Neural cell (in vitro differentiated cells): ENCODE results near the gene PRRT2. TPM values are rescaled to one million over a fixed set of nuclear protein-coding genes. Genes with fewer than 3 reads are reported as not detected.

Experiments used
- H2AFZ ChIP-seq: fragments of 200-600, 300-800 bp; sonication (generic), shearing (Covaris generic); 2 replicates; pipeline ENCODE4 v1.6.0; 2014; ENCODE audit warnings: low read depth, mild to moderate bottlenecking, antibody characterized with exemption, low read length, moderate library complexity
- H3F3A ChIP-seq: fragments of 200-600 bp; shearing (Covaris generic); 2 replicates; pipeline ENCODE4 v1.6.1; 2016; ENCODE audit warnings: mild to moderate bottlenecking, moderate library complexity, mixed read lengths, antibody characterized with exemption, low read length; ENCODE audit not compliant: insufficient read depth, poor library complexity, severe bottlenecking
- H3K27ac ChIP-seq: fragments of 200-600, 300-800 bp; sonication (generic), shearing (Covaris generic); 2 replicates; pipeline ENCODE4 v1.5.1; 2014; ENCODE audit warnings: mild to moderate bottlenecking, low read length, moderate library complexity
- H3K27me3 ChIP-seq: fragments of 300-800, 200-600 bp; sonication (generic), shearing (Covaris generic); 2 replicates; pipeline ENCODE4 v1.6.0; 2014; ENCODE audit warnings: mild to moderate bottlenecking, low read depth, low read length, moderate library complexity; ENCODE audit not compliant: insufficient read depth
- H3K36me3 ChIP-seq: fragments of 300-800, 200-600 bp; sonication (generic), shearing (Covaris generic); 2 replicates; pipeline ENCODE4 v1.5.1; 2014; ENCODE audit warnings: mild to moderate bottlenecking, antibody characterized with exemption, low read length, moderate library complexity; ENCODE audit not compliant: insufficient read depth
- H3K4me2 ChIP-seq: fragments of 300-800, 200-600 bp; sonication (generic), shearing (Covaris generic); 2 replicates; pipeline ENCODE4 v1.6.0; 2014; ENCODE audit warnings: mild to moderate bottlenecking, low read length
- H3K4me3 ChIP-seq: fragments of 300-800, 200-600 bp; sonication (generic), shearing (Covaris generic); 2 replicates; pipeline ENCODE4 v1.5.1; 2014; ENCODE audit warnings: mild to moderate bottlenecking, low read length, moderate library complexity
- H3K79me2 ChIP-seq: fragments of 200-600 bp; shearing (Covaris generic); replicated peaks from 2 replicates; pipeline ENCODE4 v1.6.0; 2014; ENCODE audit warnings: mild to moderate bottlenecking, low read length, moderate library complexity; ENCODE audit not compliant: insufficient read depth
- H3K9ac ChIP-seq: fragments of 300-800, 200-600 bp; sonication (generic), shearing (Covaris generic); 2 replicates; pipeline ENCODE4 v1.6.1; 2016; ENCODE audit warnings: mild to moderate bottlenecking, low read length, mixed read lengths
- H3K9me2 ChIP-seq: fragments of 200-600 bp; shearing (Covaris generic); 2 replicates; pipeline ENCODE4 v1.6.1; 2016; ENCODE audit warnings: mild to moderate bottlenecking, low read length, mixed read lengths; ENCODE audit not compliant: insufficient read depth
- H3K9me3 ChIP-seq: fragments of 200-600, 300-800 bp; sonication (generic), shearing (Covaris generic); 2 replicates; pipeline ENCODE4 v1.6.1; 2016; ENCODE audit warnings: mild to moderate bottlenecking, mixed run types, low read length, moderate library complexity, mixed read lengths
- H4K20me1 ChIP-seq: fragments of 200-600 bp; shearing (Covaris generic); 2 replicates; pipeline ENCODE4 v1.6.1; 2016; ENCODE audit warnings: mild to moderate bottlenecking, mixed run types; ENCODE audit not compliant: insufficient read depth
- EP300 ChIP-seq: fragments of 450-650 bp; conservative IDR thresholded peaks from 2 replicates; pipeline ENCODE4 v1.6.1; 2014; ENCODE audit warnings: antibody characterized with exemption, mild to moderate bottlenecking, moderate library complexity; ENCODE audit not compliant: poor library complexity, severe bottlenecking
- EZH2 ChIP-seq: fragments of 200-600, 300-800 bp; shearing (Covaris generic), sonication (generic); IDR thresholded peaks from 2 replicates; pipeline ENCODE4 v1.6.1; 2014; ENCODE audit warnings: antibody characterized with exemption, low read length, borderline replicate concordance, mild to moderate bottlenecking; ENCODE audit not compliant: insufficient read depth, poor library complexity, severe bottlenecking
- MXI1 ChIP-seq: fragments of 450-650 bp; conservative IDR thresholded peaks from 2 replicates; pipeline ENCODE4 v1.6.1; 2014; ENCODE audit warnings: antibody characterized with exemption, mild to moderate bottlenecking; ENCODE audit not compliant: poor library complexity, severe bottlenecking
- POLR2AphosphoS5 ChIP-seq: IDR thresholded peaks from 2 replicates; pipeline ENCODE4 v1.6.1; 2012
- RAD21 ChIP-seq: fragments of 450-650 bp; conservative IDR thresholded peaks from 2 replicates; pipeline ENCODE4 v1.6.1; 2014; ENCODE audit warnings: antibody characterized with exemption, mild to moderate bottlenecking, moderate library complexity
- REST ChIP-seq: IDR thresholded peaks from 2 replicates; pipeline ENCODE4 v1.6.1; 2012; ENCODE audit warnings: borderline replicate concordance
- SMC3 ChIP-seq: fragments of 450-650 bp; conservative IDR thresholded peaks from 2 replicates; pipeline ENCODE4 v1.6.1; 2014; ENCODE audit warnings: antibody characterized with exemption, mild to moderate bottlenecking, moderate library complexity; ENCODE audit not compliant: poor library complexity
- TAF1 ChIP-seq: IDR thresholded peaks from 2 replicates; pipeline ENCODE4 v1.6.1; 2012; ENCODE audit warnings: low read depth
- polyA plus RNA-seq: library from polyadenylated mRNA; depleted of rRNA; stranded (reverse); fragments of >200 nt; gene quantifications from 2 replicates; pipeline ENCODE4 v1.2.3, GENCODE V29; 2014
- TF ChIP-seq, protein P1 (sequence below): fragments of 450-650 bp; IDR thresholded peaks from 2 replicates; pipeline ENCODE4 v1.5.1; 2014; ENCODE audit warnings: antibody characterized with exemption, mild to moderate bottlenecking, moderate library complexity; ENCODE audit not compliant: poor library complexity, severe bottlenecking

The PRRT2 gene
- polyA plus RNA-seq, 1 donor from 2014 or later = 84.2 TPM

GRCh38 chr16:29862884-29863668 lies 51.1 kb downstream of the PRRT2 start, which contains the start of gene CDIPT:
TSS of gene CDIPT (minus strand) at chr16:29863226. CDS start at chr16:29862857, 369 bp downstream.
- H3K4me2 ChIP-seq = peak within 1 kb of the TSS; percentile 64
- peak within 1 kb of the TSS; percentile 90 for H3K4me3 ChIP-seq
- peak within 1 kb of the TSS; percentile 86 for H3K9ac ChIP-seq
- TF ChIP-seq EZH2 = no peak
- TF ChIP-seq SMC3 = peak; percentile 13
- peak; percentile 51 for TF ChIP-seq TAF1
- TF ChIP-seq POLR2AphosphoS5 = peak; percentile 71
- peak; percentile 15 for TF ChIP-seq RAD21
- TF ChIP-seq MXI1 = peak; percentile 88
- TF ChIP-seq, protein P1, sequence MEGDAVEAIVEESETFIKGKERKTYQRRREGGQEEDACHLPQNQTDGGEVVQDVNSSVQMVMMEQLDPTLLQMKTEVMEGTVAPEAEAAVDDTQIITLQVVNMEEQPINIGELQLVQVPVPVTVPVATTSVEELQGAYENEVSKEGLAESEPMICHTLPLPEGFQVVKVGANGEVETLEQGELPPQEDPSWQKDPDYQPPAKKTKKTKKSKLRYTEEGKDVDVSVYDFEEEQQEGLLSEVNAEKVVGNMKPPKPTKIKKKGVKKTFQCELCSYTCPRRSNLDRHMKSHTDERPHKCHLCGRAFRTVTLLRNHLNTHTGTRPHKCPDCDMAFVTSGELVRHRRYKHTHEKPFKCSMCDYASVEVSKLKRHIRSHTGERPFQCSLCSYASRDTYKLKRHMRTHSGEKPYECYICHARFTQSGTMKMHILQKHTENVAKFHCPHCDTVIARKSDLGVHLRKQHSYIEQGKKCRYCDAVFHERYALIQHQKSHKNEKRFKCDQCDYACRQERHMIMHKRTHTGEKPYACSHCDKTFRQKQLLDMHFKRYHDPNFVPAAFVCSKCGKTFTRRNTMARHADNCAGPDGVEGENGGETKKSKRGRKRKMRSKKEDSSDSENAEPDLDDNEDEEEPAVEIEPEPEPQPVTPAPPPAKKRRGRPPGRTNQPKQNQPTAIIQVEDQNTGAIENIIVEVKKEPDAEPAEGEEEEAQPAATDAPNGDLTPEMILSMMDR = peak; percentile 97
- TF ChIP-seq EP300 = peak; percentile 62
- TF ChIP-seq REST = no peak
- no peaks in the 10 kb centered on the region for H3K9me3 ChIP-seq
- no peaks in the 10 kb centered on the region for H4K20me1 ChIP-seq
- no peaks in the 10 kb centered on the region for H3K9me2 ChIP-seq
- H3K36me3 ChIP-seq = no peaks in the 10 kb centered on the region
- H3K27me3 ChIP-seq = no peaks in the 10 kb centered on the region
- H3K79me2 ChIP-seq = peaks cover 6% of the 10 kb centered on the region
- H2AFZ ChIP-seq = peak within 1 kb of the TSS; percentile 34
- peak within 1 kb of the TSS; percentile 82 for H3K27ac ChIP-seq
- no peaks in the 10 kb centered on the region for H3F3A ChIP-seq

DNA sequence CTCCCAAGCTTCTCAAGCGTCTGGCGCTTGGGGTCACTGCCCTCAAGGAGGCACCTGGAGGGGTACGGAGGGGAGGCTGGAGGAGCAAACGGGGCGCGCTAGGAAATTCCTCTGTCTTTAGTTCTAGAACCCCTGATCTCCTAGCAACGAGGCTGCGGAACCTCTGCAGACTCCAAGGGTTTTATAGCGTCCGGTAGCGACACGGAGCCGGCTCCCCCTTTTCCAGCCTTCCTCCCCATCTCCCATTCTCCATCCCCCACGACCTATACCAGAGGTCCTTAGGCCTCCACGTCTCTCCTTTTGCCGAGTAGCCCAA lies 51.6 kb downstream of the PRRT2 start:
- Histone ChIP-seq H3K36me3 (no peaks in the 10 kb centered on the region), H3K4me2 (no peak overlapping the region)

More for the DNA sequence above, 51.6 kb downstream of the PRRT2 start:
- H3K4me3 ChIP-seq = peak overlapping the region; percentile 90
- no peak overlapping the region for H2AFZ ChIP-seq
- no peaks in the 10 kb centered on the region for H3K27me3 ChIP-seq
- H3F3A ChIP-seq = no peaks in the 10 kb centered on the region
- TF ChIP-seq SMC3 = peak; percentile 14
- no peak for TF ChIP-seq REST
- TF ChIP-seq TAF1 = no peak
- no peak for TF ChIP-seq MXI1
- no peaks in the 10 kb centered on the region for H3K9me2 ChIP-seq
- no peak overlapping the region for H3K9ac ChIP-seq
- peak overlapping the region; percentile 82 for H3K27ac ChIP-seq
- no peaks in the 10 kb centered on the region for H4K20me1 ChIP-seq
- peaks cover 6% of the 10 kb centered on the region for H3K79me2 ChIP-seq
- H3K9me3 ChIP-seq = no peaks in the 10 kb centered on the region
